ENCODE measurements around the gene ATP1A1.

- TF ChIP-seq CTCF (IDR thresholded peaks at IDR 0.05) (no peak), NR2C2 (CRISPR knock-in tag; IDR thresholded peaks at IDR 0.05) (no peak), ETV6 (CRISPR knock-in tag; IDR thresholded peaks at IDR 0.05) (no peak), ZNF232 (CRISPR knock-in tag; IDR thresholded peaks at IDR 0.05) (no peak), ZNF317 (CRISPR knock-in tag; IDR thresholded peaks at IDR 0.05; ENCODE audit: borderline replicate concordance, low read depth) (no peak), ZNF423 (CRISPR knock-in tag; IDR thresholded peaks at IDR 0.05) (no peak), NFYB (CRISPR knock-in tag; conservative IDR thresholded peaks at IDR 0.05; ENCODE audit: low read depth) (no peak), TP53 (CRISPR knock-in tag; IDR thresholded peaks at IDR 0.05) (no peak), ZNF425 (CRISPR knock-in tag; conservative IDR thresholded peaks at IDR 0.05) (no peak), CREM (CRISPR knock-in tag; IDR thresholded peaks at IDR 0.05) (no peak), SP1 (CRISPR knock-in tag; conservative IDR thresholded peaks at IDR 0.05) (no peak), E2F5 (CRISPR knock-in tag; IDR thresholded peaks at IDR 0.05) (no peak), ZNF263 (CRISPR knock-in tag; IDR thresholded peaks at IDR 0.05; ENCODE audit: low read depth) (no peak), ZNF121 (CRISPR knock-in tag; IDR thresholded peaks at IDR 0.05) (no peak)
Observed at GRCh38 chr1:116389013-116389412, 16.0 kb downstream of the ATP1A1 start.
